Right renal cortex interstitium (tissue), 3 donors: ENCODE data around the gene SCD5. TPM values are rescaled to one million over a fixed set of nuclear protein-coding genes. Genes with fewer than 3 reads are reported as not detected.

Experiments
- DNase-seq, 3 donors: peaks; one replicate each; pipeline ENCODE4 v3.0.0-alpha.2; 2013; ENCODE audit warnings: low read depth in 3 of 3, low spot score in 2 of 3
- polyA plus RNA-seq, 3 donors: library from polyadenylated mRNA; unstranded; fragments of 120-200 nt; gene quantifications; one replicate each; pipeline ENCODE4 v1.2.1, GENCODE V29; 2013; ENCODE audit not compliant: insufficient read length in 3 of 3

The SCD5 gene
- polyA plus RNA-seq, 3 donors: 30.0 to 44.7 (median 38.1) TPM

DNA sequence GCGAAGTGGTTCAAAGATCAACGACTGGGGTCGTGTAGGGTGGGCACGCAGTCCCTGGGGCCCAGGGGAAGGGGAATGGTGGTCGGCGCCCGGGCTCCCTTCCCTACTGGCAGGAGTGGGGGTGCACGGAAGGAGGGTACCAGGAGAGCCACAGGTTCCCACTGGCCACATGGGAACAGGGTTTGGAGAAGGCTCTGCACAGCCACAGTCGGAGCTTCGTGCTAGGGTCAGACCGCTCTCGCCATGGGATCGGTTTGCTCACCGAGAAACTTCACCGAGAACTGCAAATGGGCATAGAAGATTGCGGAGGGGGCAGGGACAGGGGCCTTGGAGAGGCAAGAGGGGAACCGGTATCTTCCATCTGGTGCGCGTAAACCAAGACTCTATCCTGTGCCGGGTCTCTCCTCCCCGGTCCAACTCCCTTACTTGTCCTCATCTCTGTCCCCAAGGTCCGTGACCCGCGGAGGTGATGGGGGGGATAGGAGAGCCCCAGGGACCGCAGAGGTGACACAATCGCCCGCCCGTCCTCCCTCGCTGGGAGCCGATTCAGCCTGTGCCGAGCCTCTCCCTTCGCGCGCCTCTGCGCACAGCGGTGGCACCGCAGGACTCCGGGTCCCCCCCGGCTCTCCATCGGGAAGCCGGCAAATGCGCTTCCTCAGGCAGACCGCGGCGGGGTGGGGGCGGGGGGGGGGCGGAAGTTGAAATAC lies 1.0 kb downstream of the SCD5 start:
- no peak for DNase-seq

- no peak for DNase-seq
Observed at GRCh38 chr4:82797040-82797404, 1.6 kb downstream of the SCD5 start.

DNA sequence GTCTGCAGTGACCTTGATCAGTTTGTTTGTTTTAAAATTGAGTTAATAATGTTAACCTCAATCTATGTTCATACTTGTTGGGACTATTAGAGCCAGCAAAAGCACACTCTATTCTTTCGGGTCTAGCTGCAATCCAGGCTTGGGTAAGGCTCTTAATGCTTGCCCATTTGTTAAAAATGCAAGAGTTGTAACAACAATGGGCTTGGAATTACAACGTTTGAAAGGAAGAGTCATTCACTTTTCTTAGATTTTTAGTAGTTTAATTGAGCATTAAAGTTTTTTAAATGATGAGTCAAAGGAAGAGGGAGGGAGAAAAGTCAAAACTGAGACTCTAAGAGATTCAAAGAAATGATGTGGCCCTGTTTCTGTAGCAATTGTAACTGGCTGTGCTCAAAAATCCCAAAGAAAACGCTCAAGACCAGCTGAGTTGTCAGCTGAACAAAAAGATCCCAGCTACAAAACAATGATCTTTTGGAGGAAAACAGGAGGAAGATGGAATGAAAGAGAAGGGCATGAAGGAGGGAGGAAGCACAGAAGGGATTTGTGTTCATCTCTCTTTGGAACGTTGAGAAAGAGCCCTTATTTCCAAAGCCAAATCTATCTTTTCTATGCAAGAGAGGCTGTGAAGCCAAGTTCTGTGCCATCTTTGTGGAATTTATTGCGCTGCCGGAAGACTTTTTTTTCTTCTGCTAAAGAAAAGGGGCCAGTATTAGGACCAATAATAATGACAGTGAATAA lies 5.5 kb downstream of the SCD5 start:
- no peak for DNase-seq

DNA sequence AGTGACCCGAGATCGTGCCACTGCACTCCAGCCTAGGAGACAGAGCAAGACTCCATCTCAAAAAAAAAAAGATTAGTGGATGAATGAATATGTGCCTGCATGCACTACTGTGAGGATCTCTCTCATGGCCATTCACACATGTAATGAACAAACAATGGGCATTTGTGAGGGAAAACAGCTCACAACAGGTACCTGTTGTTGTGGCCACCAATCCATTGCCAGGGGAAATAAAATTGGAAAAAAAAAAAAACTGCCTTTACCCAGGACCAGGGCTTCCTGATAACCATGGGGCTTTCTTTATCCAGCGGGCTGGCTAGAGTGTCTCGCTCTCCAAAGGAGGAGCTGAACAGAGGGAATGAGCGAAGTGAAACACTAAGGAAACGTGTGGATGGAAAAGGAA lies 7.4 kb downstream of the SCD5 start:
- DNase-seq: no peak

DNA sequence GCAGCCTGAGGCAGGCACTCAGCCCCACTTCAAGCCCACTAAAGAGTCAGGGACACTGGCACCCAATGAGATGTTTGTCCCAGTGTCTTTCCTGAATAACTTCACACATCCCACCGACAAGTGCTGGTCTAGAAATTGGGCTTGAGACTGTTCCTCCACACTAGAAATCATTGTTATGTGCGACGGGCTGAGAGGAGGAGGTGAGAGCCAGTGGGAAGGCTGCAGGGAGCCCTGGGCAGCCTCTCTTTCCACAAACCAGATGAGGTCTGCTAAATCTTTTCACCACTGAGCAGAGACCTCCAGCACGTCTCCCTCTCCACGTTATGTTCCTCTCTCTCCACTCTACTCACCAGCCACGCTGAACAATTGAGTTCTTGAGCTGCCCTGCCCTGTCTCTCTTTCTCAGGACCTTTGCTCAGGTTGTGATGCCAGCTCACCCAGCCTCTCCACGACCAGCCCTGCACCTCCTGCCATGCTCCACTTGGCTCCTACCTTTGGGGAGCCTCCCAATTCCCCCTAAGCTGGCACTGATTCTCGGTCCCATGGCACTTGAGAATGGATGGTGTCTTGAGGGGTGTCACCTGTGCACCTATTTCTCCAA lies 8.4 kb downstream of the SCD5 start:
- DNase-seq: no peak

GRCh38 chr4:82789025-82789776 lies 9.4 kb downstream of the SCD5 start:
- DNase-seq: no peak

GRCh38 chr4:82787342-82787741 lies 11.3 kb downstream of the SCD5 start:
- no peak for DNase-seq

DNA sequence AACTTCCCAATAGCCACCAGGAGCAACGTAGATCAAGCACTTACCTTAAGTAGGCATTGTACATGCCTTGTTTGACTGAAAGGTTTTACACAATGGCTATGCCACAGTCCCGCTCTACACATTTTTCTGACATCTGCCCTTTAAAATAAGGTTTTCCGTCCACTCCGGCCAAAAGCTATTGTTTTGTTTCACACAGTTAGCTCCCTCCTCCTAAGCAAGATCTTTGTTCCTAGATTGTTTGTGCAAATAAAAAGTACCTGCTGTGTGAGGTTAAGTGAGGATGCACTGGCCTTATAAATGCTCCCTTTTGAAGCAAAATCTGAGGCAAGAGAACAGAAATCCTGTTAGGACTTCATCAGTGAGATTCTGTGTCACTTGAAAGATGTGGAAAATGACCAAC lies 11.8 kb downstream of the SCD5 start:
- no peak for DNase-seq

GRCh38 chr4:82785611-82786400 lies 12.8 kb downstream of the SCD5 start:
- DNase-seq: no peak

GRCh38 chr4:82784681-82785610 lies 13.7 kb downstream of the SCD5 start:
- no peak for DNase-seq

DNA sequence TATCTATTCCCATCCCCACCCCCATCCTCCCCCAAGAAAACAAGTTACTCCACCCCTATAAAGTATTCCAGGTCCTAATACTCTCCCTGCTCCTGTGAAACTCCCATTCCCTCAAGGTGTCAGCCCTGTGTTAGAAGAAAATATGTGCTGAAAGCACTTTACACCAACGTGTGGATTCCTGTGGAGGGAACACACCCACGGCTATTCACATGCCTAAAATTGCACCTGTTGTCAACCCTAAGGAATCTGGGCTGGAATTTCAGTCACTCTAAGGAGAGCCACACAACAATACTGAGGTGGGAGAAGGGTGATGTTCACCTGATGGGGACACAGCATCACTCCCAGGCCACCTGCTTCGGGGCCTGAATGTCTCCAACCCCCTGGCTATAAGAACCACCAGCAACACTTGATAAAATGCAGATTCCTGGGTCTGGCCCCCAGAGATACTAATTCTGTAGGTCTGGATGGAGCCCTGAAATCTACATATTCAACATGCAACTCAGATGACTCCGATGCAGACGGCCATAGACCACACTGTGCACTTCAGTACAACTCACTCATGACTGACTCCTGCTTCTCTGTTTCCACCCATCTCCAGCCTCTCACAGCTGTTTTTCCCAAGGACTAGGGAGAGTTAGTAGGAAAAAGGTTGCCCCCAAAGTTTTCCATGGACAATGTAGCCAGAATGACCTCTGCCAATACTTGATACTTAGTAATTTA lies 15.8 kb downstream of the SCD5 start:
- no peak for DNase-seq

GRCh38 chr4:82780752-82781231 lies 17.8 kb downstream of the SCD5 start:
- peak in 1 of 3 donors; percentile 58 for DNase-seq

GRCh38 chr4:82780170-82780751 lies 18.3 kb downstream of the SCD5 start:
- DNase-seq: no peak

- DNase-seq: no peak
Observed at GRCh38 chr4:82779032-82779431, 19.6 kb downstream of the SCD5 start.

GRCh38 chr4:82777857-82778525 lies 20.6 kb downstream of the SCD5 start:
- no peak for DNase-seq

DNA sequence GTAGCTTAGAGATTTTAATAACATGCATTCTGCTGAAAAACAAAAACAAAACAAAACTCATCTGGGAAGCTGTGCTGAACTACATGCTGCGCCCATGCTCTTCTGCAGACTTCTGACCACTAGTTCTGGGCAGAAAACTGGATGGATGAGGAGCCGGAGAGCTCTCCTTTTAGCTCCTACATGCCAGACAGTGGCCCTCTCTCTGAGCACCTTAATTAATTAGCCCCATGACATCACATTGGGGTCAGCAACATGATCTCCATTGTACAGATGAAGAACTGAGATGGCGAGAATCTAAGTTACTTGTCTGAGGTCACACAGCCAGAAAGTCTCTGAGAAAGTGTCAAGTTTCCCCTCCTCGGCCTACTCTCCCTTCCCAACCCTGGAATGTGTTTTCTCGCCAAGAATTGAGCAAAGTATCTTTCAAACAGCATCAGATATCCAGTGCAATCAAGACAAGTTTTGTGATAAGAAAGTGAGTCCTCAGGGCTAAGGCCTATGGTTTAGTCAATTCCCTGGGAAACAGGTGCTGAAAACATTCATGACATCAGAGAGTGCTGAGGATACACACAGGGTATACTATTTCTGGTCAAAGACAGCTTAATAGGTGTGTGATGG lies 21.6 kb downstream of the SCD5 start:
- DNase-seq: no peak

- no peak for DNase-seq
Observed at GRCh38 chr4:82775243-82775642, 23.4 kb downstream of the SCD5 start.
